ENCODE data around the gene TMEM218.

GRCh38 chr11:125056931-125057692, 54.3 kb downstream of the TMEM218 start:
- TF ChIP-seq, protein P1, sequence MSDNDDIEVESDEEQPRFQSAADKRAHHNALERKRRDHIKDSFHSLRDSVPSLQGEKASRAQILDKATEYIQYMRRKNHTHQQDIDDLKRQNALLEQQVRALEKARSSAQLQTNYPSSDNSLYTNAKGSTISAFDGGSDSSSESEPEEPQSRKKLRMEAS (IDR thresholded peaks at IDR 0.05) = no peak
- no peak for TF ChIP-seq TAF1 (IDR thresholded peaks at IDR 0.05; ENCODE audit: low read depth)
- no peak for TF ChIP-seq TCF12 (IDR thresholded peaks at IDR 0.05; ENCODE audit: low read depth)
- no peak for TF ChIP-seq USF1 (IDR thresholded peaks at IDR 0.05)
- no peak for TF ChIP-seq YY1 (IDR thresholded peaks at IDR 0.05; ENCODE audit: low read depth)
